HG03196 (cell line): Measurements from ENCODE around the gene GNPTG.

Source experiments
- ATAC-seq: cut with Tn5 transposase; IDR thresholded peaks from one replicate; pipeline ENCODE4 v1.9.1; 2021; ENCODE audit not compliant: unreplicated experiment

The GNPTG gene

DNA sequence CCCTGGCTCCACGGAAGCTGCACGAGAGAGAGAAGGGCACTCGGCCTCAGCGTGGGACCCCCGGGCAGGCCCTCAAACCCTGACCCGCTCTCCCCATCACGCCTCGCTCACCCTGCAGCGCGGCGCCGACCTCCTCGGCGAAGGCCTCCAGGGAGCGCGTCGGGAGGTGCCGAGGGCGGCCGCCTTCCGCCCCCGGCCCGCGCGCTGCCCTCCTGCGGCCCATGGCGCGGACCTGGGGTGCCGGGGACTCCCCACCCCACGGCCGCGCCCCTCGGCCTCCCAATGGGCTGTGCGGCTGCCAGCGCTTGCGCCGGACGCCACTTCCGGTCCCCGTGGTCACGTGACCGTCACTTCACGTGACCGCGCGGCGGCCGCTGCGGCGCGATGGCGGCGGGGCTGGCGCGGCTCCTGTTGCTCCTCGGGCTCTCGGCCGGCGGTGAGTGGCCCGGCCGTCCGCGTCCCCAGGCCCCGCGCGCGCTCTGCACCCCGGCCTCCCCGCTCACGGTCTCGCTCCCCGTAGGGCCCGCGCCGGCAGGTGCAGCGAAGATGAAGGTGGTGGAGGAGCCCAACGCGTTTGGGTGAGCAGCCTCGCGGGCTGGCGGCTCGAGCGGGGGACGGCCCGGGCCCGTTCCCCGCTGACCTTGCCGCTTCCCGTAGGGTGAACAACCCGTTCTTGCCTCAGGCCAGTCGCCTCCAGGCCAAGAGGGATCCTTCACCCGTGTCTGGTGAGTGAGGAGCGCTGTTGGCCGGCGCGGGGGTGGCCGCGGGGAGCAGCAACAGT is at the start of gene GNPTG, which contains the start of gene TSR3:
Gene GNPTG (plus strand): TSS at position 350 of the 781 bp plus-strand sequence. CDS start 35 bp downstream, at position 385.
Gene TSR3 (minus strand): TSS at position 297 of the 781 bp plus-strand sequence. CDS start 74 bp downstream, at position 223.
- ATAC-seq = peak; percentile 58

GRCh38 chr16:1305823-1306222 is 45.9 kb upstream of the GNPTG start:
- no peak for ATAC-seq

GRCh38 chr16:1306334-1306733 is 45.4 kb upstream of the GNPTG start:
- ATAC-seq = no peak

GRCh38 chr16:1308036-1308976 is 43.4 kb upstream of the GNPTG start:
- ATAC-seq = no peak

- ATAC-seq = peak; percentile 62
Observed at GRCh38 chr16:1308977-1309885, 42.5 kb upstream of the GNPTG start, which contains the start of gene UBE2I. TSS of gene UBE2I (plus strand) at chr16:1309636. CDS start at chr16:1314031, 4,395 bp downstream.

DNA sequence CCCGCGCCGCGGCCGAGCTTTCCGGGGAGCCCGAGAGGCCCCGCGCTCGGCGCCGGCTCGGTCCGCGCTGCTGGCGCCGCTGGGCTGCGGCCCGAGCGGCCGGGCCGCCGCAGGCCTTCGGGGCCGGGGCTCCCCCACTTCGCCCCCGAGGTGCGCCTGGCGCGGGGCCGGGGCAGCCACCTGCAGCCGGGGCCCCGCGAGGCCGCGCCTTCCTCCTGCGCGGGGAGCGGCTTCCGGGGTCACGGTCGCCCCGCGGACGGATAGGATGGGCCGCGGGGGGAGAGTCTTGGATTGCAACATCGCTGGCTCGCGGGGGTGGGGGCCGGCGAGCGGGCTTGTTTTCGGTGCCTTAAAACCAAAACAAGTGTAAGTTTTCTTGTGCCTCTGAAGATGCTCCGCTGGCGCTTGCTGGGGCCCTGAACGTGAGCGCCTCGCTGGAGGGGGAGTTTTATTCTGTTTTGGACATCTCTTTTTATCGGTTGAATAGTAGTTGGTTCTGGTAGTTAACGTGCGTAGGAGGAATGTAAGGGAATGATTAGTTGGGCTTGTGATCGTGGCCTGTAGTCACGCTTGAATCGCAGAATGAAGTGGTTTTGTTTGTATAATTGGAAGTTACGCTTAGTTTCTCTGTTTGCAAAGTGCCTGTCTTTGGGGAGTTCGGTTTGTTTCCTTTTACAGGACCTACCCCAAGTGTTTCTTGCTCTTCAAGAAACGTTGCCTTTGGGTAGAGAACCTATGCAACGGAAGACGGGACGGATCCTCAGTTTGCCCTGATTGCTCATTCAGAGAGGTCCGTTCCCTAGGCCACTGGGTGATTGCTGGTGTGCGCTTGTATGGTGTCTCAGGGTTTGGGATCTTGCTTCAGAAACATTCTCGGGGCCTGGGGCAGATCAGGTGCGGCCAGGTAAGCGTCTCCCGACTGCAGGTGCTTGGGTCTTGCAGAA is 41.6 kb upstream of the GNPTG start:
- ATAC-seq = peak; percentile 24

DNA sequence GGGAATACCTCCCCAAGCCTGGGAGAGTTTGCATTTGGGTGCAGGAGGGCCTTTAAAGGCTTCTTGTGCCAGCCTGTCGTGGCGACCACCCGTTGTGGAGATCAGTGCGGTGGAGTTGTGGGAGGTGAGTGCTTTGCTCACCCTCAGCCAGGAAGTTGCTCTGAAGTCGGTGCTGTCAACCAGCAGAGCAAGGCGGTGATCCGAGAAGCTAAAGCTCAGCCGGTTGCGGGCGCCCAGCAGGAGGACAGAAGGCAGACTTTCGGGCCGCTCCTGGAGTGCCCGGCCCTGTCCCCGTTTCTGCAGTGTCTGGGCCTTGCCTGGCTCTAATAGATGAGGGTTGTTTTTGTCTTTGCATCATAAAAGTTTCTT is 40.9 kb upstream of the GNPTG start:
- ATAC-seq = no peak

DNA sequence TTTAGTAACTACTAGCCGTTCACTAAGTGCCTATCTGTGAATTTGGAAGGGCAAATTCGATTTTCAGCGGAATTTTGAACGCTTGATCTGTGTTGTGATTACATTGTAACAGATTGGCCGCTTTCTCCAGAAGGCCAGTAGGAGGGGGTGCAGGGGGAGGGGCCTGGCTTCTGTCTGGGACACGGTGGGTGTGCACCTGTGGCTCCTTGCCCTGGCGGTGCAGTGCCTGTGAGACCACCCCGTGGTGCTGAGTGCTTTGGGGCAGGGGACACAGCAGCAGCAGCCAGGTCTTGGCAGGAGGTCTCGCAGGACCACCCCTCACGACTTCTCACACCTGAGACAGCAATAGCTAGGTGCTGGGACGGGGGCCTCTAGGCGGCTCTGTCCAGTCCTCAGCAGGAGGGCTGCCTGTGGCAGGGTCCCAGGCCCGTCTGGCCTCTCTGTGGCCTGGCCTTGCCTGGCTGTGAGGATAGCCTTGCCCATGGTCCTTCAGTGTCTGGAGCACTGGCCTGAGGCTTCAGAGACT is 40.5 kb upstream of the GNPTG start:
- no peak for ATAC-seq

DNA sequence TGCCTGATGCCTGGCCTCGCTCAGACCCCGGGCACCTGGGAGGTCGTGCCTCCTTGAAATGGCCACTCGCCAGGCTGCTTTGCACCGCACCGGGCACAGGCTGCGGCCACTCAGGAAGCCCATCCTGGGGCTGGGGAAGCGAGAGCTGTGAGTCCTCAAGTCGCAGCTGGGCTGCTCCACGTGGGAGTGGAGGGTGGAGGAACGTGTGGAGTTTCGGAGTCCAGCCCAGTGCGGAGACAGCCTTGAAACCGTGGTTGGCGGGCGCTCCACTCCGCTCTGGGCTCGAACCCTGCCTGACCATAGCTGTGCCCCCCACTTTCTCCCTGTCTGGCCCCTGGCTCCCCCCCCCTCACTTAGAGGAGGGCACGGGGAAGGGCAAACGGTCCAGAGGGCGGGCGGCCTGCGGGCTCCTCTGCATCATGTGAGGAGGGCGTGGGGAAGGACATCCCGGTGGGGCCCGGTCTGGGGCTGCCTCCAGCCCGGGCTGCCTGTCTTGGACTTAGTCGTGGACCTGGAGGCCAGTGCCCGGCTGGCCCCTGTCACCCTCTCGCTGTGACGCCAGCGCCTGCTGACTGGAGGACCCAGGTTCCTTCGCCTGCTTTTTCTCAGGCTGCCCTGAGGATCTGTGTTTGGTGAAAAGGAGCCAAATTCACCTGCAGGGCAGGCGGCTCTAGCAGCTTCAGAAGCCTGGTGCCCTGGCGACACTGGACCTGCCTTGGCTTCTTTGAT is 39.8 kb upstream of the GNPTG start:
- no peak for ATAC-seq

DNA sequence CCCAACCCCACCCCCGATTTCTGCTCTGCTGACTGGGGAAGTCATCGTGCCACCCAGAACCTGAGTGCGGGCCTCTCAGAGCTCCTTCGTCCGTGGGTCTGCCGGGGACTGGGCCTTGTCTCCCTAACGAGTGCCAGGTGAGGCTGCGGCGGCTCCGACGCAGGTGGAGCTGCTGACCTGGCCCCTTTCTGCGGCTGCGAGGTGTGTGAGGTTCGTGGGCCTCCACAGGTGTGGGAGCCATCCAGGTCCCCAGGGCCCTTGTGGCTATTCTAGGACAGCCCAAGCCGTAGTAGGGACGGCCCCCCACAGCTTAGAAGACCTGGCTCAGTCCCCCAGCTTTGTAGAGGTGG is 39.3 kb upstream of the GNPTG start:
- ATAC-seq = no peak

DNA sequence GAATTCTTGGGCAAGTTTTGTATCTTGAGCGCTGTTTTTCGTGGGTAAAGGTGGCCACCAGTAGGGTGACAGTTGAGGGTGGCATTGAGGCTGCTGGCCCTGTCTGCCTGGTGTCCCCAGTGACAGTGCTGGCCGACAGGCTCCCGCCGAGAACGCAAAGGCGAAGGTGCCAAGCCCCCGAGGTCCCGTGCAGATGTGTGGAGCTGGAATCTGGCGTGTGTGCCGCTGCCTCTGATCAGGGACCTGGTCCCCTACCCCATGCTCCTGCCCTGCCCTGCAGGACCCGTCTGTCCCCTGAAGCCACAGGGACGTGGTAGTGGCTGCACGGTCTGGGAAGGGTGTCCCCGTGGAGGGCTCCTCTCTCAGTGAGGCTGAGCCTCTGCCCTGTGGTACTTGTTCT is 38.8 kb upstream of the GNPTG start:
- no peak for ATAC-seq

DNA sequence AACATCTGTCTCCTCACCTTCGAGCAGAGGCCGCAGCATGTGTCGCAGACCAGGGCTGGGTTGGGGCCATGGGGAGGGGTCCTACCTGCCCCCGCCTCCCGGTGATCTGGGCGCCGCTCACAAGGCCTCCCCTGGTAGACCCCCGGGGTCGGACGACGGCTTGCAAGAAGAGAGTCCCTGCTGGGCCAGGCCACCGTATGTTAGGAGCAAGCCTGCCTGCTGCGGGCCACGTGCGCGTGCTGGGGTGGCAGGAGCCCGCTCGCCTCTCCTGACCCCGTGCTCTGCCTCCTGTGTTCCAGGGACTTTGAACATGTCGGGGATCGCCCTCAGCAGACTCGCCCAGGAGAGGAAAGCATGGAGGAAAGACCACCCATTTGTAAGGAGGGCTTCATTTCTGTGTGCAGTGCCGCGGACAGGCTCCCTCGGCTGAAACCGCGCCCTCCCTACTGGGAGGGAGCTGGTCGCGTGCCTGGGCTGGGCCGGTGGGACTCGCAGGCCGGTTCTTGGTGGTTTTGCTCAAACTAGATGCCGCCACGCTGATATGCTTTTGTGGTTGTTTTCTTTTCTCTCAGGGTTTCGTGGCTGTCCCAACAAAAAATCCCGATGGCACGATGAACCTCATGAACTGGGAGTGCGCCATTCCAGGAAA is 37.9 kb upstream of the GNPTG start:
- ATAC-seq = no peak

- no peak for ATAC-seq
Observed at GRCh38 chr16:1314399-1315068, 37.2 kb upstream of the GNPTG start.

DNA sequence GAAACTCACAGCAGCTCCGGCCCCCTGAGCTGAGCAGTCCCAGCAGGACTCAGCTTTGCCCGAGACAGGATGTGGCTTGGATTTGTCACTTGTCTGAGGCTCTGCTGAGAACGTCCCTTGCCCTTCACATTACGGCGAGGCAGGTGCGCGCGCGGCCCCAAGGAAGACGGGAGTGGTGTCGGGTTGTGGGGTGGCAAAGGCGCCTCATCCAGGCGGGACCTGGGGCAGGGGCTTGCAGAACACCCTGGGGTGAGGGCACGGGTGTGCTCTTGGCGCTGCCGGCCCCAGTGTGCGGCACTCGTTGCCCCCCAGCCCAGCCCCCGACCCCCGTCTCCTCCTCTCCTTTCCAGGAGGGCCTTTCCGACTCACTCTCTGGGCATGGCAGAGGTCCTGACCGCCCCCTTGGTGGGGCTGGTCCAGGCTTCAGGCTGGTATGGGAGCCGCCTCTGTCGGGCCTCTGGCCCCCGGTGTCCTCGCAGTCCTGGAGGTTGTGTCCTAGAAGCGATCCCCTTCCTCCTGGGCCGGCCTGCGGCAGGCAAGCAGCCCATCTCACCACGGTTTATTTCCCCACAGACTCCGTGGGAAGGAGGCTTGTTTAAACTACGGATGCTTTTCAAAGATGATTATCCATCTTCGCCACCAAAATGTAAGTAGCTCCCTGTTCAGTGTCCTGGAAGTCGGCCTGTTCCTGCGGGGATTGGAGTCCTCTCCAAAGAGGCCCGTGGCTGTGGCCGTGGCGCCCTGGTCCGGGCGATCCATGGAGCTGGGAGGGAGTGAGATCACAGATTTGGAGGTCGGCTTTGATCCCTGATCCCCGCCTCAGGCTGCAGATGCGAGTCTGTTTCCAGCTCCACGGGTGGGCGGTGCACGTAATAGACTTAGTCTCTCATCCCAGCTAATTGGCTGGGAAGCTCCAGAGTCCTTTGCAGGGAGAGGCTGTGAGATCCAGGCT is 36.4 kb upstream of the GNPTG start:
- ATAC-seq = no peak

DNA sequence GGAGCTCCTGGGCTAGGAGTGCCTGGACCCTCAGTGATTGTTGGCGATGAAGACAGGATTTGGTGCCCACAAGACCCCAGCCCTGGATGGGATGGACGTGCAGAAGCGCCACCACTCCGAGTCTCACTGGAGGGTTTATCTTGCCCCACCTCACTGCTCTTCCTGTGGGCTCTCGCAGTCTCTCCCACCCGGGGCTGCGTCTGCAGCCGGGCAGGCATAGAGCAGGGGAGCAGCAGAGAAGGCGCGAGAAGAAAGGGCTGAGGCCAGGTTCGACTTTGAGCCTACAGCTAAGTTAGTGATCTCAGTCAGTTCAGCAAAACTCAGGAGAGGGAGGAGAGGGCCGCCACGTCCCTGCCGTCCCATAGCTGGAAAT is 35.7 kb upstream of the GNPTG start:
- no peak for ATAC-seq

- no peak for ATAC-seq
Observed at GRCh38 chr16:1317479-1318267, 34.1 kb upstream of the GNPTG start.
